GM18498 (cell line): ENCODE measurements around the gene FAM72C.
"Not testable (repeated sequence)": the region's sequence is repeated elsewhere in the genome, so short reads cannot be mapped to it uniquely, and the experiment has no call there.

ENCODE experiments used
- ATAC-seq: cut with Tn5 transposase; IDR thresholded peaks from one replicate; pipeline ENCODE4 v1.9.1; 2021; ENCODE audit warnings: mild to moderate bottlenecking, moderate library complexity; ENCODE audit not compliant: unreplicated experiment

The FAM72C gene

GRCh38 chr1:143987868-143988267 lies 16.1 kb upstream of the FAM72C start:
- not testable (repeated sequence) for ATAC-seq

- not testable (repeated sequence) for ATAC-seq
These were observed 13.1 kb upstream of the FAM72C start for GRCh38 chr1:143984721-143985473.

GRCh38 chr1:143974416-143974815 lies 2.6 kb upstream of the FAM72C start:
- not testable (repeated sequence) for ATAC-seq

- not testable (repeated sequence) for ATAC-seq
These were observed 2.2 kb upstream of the FAM72C start for GRCh38 chr1:143973876-143974414.

- ATAC-seq: peak; percentile 7
These were observed 1.1 kb upstream of the FAM72C start for GRCh38 chr1:143972753-143973326.

GRCh38 chr1:143965860-143966259 lies 5.9 kb downstream of the FAM72C start:
- not testable (repeated sequence) for ATAC-seq

GRCh38 chr1:143964294-143964693 lies 7.5 kb downstream of the FAM72C start:
- ATAC-seq: not testable (repeated sequence)

GRCh38 chr1:143955930-143956329 lies 15.9 kb downstream of the FAM72C start:
- not testable (repeated sequence) for ATAC-seq

GRCh38 chr1:143952913-143953312 lies 18.9 kb downstream of the FAM72C start:
- not testable (repeated sequence) for ATAC-seq

- ATAC-seq: not testable (repeated sequence)
These were observed 20.0 kb downstream of the FAM72C start for GRCh38 chr1:143951485-143952391.

- not testable (repeated sequence) for ATAC-seq
These were observed 24.0 kb downstream of the FAM72C start for GRCh38 chr1:143947749-143948148.

- ATAC-seq: not testable (repeated sequence)
These were observed 26.5 kb downstream of the FAM72C start for GRCh38 chr1:143945253-143945652.

GRCh38 chr1:143944576-143945240 lies 27.1 kb downstream of the FAM72C start:
- not testable (repeated sequence) for ATAC-seq

GRCh38 chr1:143943319-143943978 lies 28.3 kb downstream of the FAM72C start:
- ATAC-seq: not testable (repeated sequence)

GRCh38 chr1:143942238-143942860 lies 29.4 kb downstream of the FAM72C start:
- not testable (repeated sequence) for ATAC-seq

GRCh38 chr1:143939666-143940065 lies 32.1 kb downstream of the FAM72C start:
- ATAC-seq: not testable (repeated sequence)

GRCh38 chr1:143938922-143939321 lies 32.9 kb downstream of the FAM72C start:
- not testable (repeated sequence) for ATAC-seq

GRCh38 chr1:143936457-143937115 lies 35.2 kb downstream of the FAM72C start:
- not testable (repeated sequence) for ATAC-seq

- not testable (repeated sequence) for ATAC-seq
These were observed 52.7 kb downstream of the FAM72C start for GRCh38 chr1:143919127-143919526.
